ENCODE results near the gene SESN1.

The SESN1 gene

GRCh38 chr6:108968325-108969316 lies 126.0 kb downstream of the SESN1 start:
- FAIRE-seq (no peak), DNase-seq (ENCODE audit: insufficient read length, low spot score) (no peak)

DNA sequence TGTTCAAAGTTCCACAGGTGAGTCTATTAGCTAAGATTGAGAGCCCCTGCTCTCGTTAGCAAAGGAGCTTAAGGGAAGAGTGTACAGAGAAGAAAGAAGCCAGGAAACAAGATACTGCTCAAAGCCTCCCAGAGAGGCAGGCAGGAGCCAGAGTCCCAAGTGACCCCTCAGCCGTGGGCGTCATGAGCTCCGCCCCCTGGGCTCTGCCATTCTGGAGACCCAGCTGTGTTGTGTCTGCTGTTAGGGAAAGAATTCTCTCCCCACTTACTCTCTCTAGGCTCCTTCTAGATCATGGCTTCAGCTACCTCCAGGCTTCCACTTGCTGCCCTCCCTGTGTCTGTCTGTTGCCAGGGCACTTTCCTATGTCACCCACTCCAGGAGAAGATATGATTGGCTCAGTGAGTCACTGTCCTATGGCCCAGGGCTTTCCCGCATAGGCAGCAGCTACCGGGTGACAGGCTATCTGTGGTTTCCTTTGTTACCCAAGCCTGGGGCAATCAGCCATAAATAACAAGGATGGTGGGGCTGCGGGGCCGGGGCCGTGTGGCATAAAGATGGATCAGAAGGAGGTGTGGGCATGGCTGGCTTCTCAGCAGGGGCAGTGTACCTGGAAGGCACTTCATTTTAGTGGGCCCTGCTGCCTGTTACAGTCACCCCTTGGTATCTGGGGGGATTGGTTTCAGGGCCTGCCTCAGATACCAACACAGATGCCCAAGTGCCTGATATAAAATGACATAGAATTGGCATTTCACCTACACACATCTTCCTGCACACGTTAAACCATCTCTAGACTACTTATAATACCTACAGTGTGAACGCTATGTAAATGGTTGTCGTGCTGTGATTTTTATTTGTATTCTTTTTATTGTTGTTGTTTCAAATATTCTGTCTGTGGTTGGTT lies 127.5 kb downstream of the SESN1 start:
- DNase-seq (ENCODE audit: insufficient read length, low spot score) (no peak), FAIRE-seq (no peak)

- DNase-seq (ENCODE audit: insufficient read length, low spot score): no peak
- no peak for FAIRE-seq
Measured at GRCh38 chr6:108966251-108966650, 128.4 kb downstream of the SESN1 start.

- FAIRE-seq: no peak
- no peak for DNase-seq (ENCODE audit: insufficient read length, low spot score)
Measured at GRCh38 chr6:108961985-108962384, 132.7 kb downstream of the SESN1 start.

GRCh38 chr6:108961077-108961476 lies 133.6 kb downstream of the SESN1 start:
- FAIRE-seq: no peak
- DNase-seq (ENCODE audit: insufficient read length, low spot score): no peak

DNA sequence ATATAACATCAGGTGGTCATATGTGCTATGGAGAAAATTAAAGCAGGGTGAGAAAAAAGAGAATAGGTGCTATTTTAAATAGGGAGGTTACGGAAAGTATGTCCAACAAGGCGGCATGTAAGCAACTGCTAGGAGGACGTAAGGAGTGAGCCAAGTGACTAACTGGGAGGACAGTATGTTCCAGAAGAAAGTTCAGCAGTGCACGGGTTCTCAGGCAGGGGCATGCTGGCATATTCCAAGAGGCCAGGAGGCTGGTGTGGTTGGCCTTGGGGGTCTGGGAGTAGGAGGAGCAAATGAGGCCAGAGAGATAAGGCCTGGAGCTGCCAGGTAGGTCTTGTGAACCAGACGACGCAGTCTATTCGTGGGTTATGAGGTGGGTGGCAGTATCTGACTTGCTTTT lies 134.0 kb downstream of the SESN1 start:
- DNase-seq (ENCODE audit: insufficient read length, low spot score) (no peak), FAIRE-seq (no peak)

GRCh38 chr6:108959972-108960582 lies 134.6 kb downstream of the SESN1 start:
- no peak for FAIRE-seq
- DNase-seq (ENCODE audit: insufficient read length, low spot score): no peak

DNA sequence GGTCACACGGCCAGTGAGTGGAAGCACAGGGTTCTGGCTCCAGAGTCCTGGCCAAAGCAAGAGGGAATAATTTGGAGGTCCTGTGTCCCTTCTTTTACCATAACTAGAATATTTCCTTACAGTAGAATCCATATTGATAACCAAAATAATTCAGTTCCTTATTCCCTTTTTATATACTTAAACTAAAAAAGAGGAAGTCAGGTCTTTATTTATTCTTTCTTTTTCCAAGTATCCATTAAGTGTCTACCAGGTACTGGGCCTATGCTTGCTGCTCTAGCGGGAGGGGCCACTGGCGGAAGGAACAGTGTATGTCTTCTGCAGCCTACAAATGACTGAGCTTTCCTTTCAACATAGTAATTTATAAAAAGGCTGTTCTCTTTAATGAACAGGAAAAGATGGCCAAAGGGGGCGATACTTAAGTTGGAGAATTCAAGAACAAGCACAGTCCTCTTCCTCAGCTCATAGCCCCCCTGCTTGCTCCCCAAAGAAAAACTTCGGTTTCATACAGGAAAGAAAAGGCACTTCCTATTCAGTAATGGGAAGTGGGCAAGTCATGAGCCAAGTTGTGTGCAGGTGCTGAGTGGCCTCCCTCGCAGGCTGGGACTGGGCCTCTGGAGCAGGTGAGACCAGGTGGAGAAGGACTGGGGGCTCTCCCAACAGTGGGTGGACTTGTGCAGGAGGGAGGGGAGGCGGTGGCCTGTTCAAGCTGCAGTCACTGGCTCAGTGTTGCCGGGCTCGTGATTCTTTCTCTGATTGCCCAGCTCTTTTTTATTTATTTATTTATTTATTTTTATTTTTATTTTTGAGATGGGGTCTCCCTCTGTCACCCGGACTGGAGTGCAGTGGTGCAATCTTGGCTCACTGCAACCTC lies 135.5 kb downstream of the SESN1 start:
- FAIRE-seq: no peak
- no peak for DNase-seq (ENCODE audit: insufficient read length, low spot score)

- FAIRE-seq (no peak), DNase-seq (ENCODE audit: insufficient read length, low spot score) (no peak)
Measured at GRCh38 chr6:108957221-108957620, 137.4 kb downstream of the SESN1 start.

- FAIRE-seq (no peak), DNase-seq (ENCODE audit: insufficient read length, low spot score) (no peak)
Measured at GRCh38 chr6:108955329-108955949, 139.2 kb downstream of the SESN1 start.

DNA sequence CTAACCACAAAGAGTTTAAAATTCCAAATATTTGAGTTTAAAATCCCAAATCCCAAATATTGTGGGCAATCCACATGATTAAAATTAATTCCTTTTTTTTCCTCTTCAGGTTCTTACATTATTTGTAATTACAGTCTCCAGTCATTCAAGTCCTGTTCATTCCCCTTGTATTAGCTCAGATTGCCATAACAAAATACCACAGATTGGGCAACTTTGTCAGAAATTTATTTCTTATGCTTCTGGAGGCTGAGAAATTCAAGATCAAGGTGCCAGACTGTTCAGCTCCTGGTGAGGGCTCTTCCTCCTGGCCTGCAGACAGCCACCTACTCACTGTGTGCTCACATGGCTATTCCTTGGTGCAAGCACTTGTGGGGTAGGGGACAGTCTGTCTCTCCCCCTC lies 141.0 kb downstream of the SESN1 start:
- DNase-seq (ENCODE audit: insufficient read length, low spot score): no peak
- FAIRE-seq: no peak

GRCh38 chr6:108952776-108953486 lies 141.7 kb downstream of the SESN1 start:
- no peak for DNase-seq (ENCODE audit: insufficient read length, low spot score)
- FAIRE-seq: no peak

DNA sequence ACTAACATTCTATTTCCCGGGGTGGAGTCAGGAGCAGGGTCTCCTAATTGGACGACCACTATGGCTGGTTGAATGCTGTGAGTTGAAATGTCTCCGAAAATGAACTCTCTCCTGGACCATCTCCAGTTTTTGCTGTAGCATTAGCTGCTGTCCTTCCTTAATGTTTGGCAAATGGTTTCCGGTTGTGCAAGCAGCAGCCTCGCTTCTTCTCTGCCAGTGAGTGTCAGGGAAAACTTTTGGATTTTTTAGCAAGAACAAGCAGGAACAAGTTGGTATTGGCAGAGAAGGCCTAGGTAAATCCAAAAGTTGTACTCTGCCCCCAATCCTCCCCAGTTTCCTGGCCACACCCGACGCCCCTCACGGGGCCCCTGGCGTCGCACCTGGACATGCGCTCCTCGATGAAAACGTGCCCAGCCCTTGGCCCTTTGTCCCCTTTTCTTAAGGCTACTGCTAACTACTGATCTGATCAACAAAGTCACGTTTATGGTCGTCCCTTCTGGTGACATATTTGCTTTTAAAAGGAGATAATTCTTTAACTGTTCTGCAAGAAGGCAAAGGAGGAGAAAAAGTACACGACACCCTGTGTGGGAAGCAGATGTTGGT lies 143.2 kb downstream of the SESN1 start:
- DNase-seq (ENCODE audit: insufficient read length, low spot score) (no peak), FAIRE-seq (no peak)

GRCh38 chr6:108948181-108948661 lies 146.4 kb downstream of the SESN1 start:
- no peak for DNase-seq (ENCODE audit: insufficient read length, low spot score)
- no peak for FAIRE-seq

DNA sequence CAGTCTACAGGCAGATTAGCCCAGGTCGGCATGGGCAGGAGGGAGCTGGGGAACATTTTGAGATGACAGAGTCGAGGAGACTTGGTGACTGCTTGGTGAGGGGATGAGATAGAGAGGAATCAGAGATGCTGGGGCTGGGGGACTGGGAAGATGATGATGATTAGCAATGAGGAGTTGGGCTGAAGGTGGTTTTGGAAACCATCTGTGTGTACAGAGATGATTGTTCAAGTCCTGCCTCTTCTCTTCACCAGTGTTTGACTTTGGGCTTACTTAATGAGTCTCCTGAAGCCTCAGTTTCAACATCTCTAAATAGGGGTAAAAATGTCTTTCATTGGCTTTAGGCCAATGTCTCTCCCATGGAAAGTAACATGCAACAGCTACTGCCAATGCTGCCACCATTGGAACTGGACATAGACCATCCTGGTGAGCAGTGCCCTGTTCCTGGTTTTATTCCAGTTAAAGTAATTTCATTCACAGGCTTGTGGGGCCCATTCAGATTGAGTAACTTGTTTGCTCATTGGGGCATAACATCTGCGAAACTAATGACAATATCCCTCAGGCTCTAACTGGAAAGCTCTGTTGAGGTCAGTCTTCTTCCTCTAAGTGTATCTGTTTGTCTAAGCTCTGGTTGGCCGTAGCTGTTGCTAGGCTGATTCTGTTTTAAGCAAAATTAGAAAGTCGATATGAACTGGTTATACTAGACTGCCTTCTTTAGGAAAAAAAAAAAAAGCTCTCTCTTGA lies 147.4 kb downstream of the SESN1 start:
- no peak for DNase-seq (ENCODE audit: insufficient read length, low spot score)
- no peak for FAIRE-seq

DNA sequence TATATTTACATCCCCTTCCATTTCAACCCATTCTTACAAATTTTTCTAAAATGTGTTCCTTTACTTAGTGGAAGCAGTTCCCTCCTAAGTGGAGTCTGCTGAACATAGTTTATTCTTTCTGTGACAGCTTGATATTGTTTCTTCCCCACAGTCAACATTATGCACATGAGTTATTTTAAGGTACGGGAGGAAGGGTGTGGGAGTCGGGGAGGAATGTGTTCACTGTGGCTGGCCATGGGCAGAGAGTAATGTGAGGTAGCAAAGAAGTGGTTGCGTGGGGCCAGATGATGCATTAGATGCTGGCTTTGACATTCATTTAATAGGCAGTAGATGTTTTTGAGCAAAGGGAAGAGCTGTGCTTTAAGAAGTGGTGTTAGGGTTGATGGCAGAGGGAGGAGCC lies 148.0 kb downstream of the SESN1 start:
- no peak for DNase-seq (ENCODE audit: insufficient read length, low spot score)
- FAIRE-seq: no peak

DNA sequence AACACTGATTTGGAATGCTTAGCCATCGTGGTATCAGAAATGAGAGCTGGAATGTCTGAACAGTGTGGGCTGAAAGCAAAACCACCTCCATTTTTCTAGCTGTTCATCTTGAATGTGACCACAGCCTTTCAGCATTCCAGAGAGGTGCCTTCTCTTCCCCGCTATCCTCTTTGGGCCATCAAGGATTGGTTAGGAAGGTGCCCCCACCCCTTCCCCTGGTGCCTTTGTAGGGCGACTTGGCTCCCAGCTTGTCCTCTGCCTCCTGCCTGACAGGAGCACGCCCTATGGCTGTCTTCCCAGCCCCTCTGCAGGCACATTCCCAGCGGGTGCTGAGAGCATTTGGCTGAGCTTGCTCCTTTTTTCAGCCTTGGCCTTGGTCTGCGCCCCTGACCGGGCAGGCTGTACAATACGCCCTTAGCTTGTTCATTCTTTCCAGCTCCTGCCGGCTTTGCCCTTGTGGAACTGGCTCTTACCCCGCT lies 148.9 kb downstream of the SESN1 start:
- no peak for FAIRE-seq
- no peak for DNase-seq (ENCODE audit: insufficient read length, low spot score)

Measured in GM19239 (cell line).